Measurements from ENCODE around the gene NEK10.
"Not testable (repeated sequence)": the region's sequence is repeated elsewhere in the genome, so short reads cannot be mapped to it uniquely, and the experiment has no call there.

The NEK10 gene

DNA sequence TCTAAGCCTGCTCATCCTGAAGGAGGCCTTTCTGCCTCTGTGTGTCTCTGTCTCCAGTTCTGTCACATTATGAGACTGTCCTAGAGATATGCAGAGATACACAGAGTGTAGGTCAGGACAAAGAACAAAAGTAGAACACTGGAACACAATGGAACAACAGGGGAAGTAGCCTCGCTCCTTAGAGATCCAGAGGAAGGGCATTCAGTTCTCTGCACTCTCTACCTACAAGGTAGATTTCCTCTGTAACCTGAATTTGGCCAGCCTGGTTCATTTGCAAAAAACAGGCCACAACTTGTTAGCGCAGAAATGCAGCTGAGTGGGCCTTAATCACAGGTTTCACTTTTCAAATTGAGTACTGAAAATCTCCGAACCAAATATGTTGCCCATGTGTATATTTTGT lies 19.4 kb downstream of the NEK10 start:
- no peak for DNase-seq (ENCODE audit: low spot score)

GRCh38 chr3:27345959-27346865 lies 23.0 kb downstream of the NEK10 start:
- no peak for DNase-seq (ENCODE audit: low spot score)

DNA sequence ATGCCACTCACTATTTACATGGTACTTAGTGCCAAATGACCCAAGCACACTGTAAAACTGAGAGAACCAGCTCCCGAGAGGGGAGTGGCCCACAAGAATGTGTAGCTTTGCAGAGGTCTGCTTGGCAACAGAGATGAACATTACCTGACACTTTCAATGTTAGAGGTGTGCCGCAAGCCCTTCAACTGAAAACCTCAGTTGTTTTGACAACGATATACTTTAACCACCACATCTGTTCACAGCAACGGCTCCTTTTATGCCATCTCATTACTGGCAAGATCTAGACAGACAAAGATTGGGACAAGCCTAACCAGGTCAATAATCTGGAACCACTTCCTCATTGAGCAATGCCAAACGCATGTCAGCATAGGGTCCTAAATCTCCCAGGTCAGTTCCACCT lies 23.7 kb downstream of the NEK10 start:
- no peak for DNase-seq (ENCODE audit: low spot score)

DNA sequence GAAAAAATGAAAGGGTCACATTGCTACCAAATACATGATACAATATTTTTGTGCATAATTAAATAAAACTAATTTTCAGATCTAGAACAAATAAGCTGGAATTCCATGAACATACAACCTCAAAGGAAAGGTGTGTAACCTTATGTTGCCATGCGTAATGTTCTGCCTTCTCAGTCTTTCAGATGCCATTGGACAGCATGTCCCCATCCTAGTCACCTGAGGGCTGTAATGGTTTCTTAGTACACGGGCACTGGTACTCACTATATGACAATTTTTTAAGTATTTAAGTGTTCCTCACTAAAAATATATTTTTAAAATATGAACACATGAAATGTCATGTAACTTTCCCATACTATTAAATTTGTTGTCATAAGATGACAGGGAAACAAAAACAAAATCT lies 24.1 kb downstream of the NEK10 start:
- DNase-seq (ENCODE audit: low spot score), result no peak

GRCh38 chr3:27344192-27344591 lies 25.0 kb downstream of the NEK10 start:
- no peak for DNase-seq (ENCODE audit: low spot score)

DNA sequence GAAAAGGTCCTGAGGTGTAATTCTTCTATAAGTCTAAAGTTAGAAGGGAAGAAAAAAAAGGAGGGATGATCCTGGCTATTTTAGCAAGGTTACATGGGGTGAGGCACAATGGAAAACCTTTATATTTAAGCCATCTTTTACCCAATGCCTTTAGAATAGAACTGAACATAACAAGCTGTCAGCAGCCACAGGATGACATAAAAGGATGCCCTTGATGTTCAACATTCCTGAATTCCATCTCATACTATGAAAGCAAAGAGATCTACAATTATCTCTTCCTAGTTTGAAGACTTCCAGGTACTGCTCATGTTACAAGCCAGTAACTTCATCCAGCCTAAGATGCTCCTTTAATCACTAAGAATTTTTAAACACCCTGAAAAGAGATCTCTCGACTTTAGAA lies 26.9 kb downstream of the NEK10 start:
- DNase-seq (ENCODE audit: low spot score), result no peak

- DNase-seq (ENCODE audit: low spot score), result no peak
Measured at GRCh38 chr3:27340534-27340933, 28.6 kb downstream of the NEK10 start.

DNA sequence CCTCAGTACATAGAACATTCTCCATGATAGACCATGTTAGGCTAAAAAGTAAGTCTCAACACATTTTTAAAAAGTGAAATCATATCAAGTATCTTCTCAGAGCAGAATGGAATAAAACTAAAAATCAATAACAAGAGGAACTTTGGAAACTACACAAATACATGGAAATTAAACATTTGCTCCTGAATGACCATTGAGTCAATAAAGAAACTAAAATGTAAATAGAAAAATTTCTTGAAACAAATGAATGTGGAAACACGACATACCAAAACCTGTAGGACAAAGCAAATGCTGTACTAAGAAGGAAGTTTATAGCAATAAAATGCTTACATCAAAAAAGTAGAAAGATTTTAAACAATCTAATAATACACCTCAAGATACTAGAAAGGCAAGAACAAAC lies 33.6 kb downstream of the NEK10 start:
- no peak for DNase-seq (ENCODE audit: low spot score)

- no peak for DNase-seq (ENCODE audit: low spot score)
Measured at GRCh38 chr3:27333843-27334242, 35.3 kb downstream of the NEK10 start.

DNA sequence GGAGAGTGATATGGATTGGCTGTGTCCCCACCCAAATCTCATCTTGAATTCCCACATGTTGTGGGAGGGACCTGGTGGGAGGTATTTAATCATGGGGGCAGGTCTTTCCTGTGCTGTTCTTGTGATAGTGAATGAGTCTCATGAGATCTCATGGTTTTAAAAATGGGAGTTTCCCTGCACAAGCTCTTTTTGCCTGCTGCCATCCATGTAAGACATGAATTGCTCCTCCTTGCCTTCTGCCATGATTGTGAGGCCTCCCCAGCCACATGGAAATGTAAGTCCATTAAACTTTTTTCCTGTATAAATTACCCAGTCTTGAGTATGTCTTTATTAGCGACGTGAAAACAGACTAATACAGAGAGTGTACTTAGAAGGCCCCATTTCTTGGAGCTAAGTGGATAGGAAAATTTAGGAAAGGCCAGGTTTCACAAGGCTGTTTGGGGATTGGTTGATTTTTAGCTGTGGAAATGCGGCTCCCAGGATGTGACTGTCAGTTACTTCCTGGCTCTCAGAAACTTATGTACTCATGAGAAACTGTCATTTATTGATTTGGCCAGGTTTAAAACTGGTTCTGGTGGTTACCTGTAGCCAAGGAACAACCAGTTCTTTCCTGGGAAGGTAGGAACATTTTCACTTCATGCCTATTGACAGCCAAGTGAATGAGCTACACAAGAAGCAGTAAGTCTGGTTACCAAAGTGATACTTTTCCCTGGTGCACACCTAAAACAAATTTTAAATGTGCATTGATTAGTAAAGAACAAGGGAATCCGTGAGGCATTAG lies 40.0 kb downstream of the NEK10 start:
- DNase-seq (ENCODE audit: low spot score), result not testable (repeated sequence)

- no peak for DNase-seq (ENCODE audit: low spot score)
Measured at GRCh38 chr3:27326629-27327545, 42.3 kb downstream of the NEK10 start.

GRCh38 chr3:27326202-27326601 lies 43.0 kb downstream of the NEK10 start:
- DNase-seq (ENCODE audit: low spot score), result peak; percentile 3

- no peak for DNase-seq (ENCODE audit: low spot score)
Measured at GRCh38 chr3:27325419-27325818, 43.8 kb downstream of the NEK10 start.

- DNase-seq (ENCODE audit: low spot score), result no peak
Measured at GRCh38 chr3:27324686-27325085, 44.5 kb downstream of the NEK10 start.

- no peak for DNase-seq (ENCODE audit: low spot score)
Measured at GRCh38 chr3:27323087-27323570, 46.1 kb downstream of the NEK10 start.

DNA sequence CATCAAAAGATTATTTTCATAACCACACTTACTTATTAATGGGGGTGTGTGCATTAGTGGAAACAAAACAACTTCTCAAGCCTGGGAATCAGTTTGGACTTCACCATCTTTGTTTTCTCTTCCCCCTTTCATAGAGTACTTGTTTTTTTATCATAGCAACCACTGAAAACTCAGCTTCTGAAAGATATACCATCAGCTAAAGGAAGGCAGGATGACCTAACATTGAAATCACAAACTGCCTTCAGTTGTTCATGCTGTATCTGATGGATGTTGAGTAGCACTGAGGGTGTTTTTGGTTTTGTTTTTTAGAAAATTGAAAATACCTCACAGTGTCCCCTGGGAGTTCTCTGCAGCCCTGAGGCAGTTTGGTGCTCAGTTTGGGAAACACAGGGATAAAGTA lies 46.5 kb downstream of the NEK10 start:
- no peak for DNase-seq (ENCODE audit: low spot score)

DNA sequence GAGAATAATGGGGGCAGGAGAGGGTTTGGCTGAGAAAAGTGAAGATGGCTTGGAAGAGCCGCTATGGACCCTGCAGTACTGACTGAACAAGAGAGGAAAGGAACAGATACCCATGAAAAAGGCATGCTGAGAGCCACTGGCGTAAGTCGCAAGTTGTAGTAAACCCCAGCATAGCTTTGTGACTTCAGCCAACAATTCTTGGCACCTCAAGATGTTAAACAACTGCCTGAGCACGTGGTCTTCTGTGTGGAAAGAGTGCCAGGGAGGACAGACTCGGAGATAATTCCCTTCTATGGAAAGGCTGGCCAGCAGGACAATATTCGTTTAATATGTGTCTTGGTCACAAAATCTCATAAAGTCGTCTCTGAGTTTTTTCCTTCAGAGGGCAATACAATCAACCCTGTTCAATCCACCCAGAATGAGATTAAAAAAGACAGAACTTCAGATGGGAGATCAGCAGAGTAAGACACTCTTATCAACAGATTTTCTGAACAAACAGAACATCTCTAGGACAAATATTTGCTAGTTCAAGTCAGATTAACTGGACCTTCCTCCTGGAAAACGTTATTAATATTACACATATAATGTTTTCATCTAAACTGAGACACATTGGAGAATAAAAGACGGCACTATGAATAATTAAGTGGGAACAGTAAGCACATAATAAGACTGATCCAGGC lies 49.2 kb downstream of the NEK10 start:
- DNase-seq (ENCODE audit: low spot score), result no peak

- DNase-seq (ENCODE audit: low spot score), result no peak
Measured at GRCh38 chr3:27319304-27319703, 49.9 kb downstream of the NEK10 start.

DNA sequence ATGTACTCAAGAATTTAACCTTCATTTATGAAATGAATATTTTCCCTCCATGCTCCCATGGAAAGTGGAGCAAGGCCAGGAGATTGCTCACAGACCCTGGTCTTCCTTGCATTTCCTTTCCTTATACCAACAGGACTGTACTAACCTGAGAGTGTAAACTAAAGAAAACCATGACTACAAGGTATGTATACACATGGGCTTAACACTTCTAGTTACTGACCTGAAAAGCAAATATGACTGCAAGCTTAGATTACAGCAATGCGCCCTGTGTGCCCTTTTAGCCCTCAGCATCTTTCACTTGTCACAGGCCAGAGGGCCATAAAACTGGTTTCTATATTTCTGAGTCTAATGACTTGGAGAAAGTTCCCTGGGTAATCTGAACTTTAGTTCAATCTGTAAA lies 52.1 kb downstream of the NEK10 start:
- no peak for DNase-seq (ENCODE audit: low spot score)

DNA sequence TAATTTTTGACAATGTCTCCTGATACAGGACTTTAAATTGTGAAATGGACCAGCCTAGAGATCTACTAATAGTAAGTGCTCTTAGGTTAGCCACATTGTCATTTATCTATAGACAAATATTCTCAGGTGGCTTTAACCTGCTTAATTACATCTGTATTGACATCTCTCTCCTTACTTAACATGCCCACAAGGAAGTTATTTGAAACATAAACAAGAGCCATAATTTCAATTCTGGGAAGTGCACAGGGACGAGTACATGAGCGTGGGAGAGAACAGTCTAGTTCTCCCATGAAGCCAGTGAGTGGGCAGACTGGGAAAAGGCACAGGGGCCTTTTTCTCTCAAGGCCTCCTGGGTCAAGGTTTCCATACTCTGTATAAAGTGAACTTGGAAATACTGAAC lies 54.2 kb downstream of the NEK10 start:
- DNase-seq (ENCODE audit: low spot score), result no peak

DNA sequence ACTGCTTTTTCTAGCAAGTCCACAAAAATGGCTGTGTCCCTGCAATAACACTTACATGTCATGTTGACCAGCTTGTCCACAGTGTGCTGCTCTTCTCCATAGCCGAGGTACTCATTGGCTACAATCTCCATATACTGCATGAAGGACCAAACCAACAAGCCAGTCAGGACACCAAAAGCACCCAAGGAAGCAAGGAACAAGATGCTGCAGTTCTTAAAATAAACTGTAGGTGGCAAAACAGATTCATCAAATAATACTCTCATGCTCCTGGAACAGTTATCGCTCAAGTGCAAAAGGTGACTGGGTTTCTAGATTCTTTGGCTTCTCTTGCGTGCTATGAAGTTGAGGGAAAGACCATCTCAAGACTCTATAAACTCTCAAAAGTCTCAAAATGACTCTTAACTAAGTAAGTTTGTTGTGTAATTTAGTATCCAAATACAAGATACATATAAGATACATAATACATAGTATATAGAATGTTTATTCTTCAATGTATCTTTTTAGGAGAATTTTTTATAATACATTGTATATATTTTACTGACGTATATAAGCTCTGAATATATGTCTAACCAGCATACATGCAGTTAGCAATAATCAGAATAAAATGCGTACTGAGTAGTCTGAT lies 57.0 kb downstream of the NEK10 start:
- peak; percentile 82 for DNase-seq (ENCODE audit: low spot score)
